Duodenal mucosa (tissue), 2 donors: ENCODE results near the gene ADM.

Experiments
- H3K27ac ChIP-seq: one replicate; pipeline ENCODE4 v1.7.0; 2013; ENCODE audit warnings: low read depth, low read length
- H3K27me3 ChIP-seq, 2 donors: one replicate each; pipeline ENCODE4 v1.7.0; 2013; ENCODE audit warnings: low read length in 2 of 2, control low read depth in 1 of 2; ENCODE audit not compliant: insufficient read depth in 2 of 2, control insufficient read depth in 1 of 2
- H3K36me3 ChIP-seq, 2 donors: one replicate each; pipeline ENCODE4 v1.7.0; 2013; ENCODE audit warnings: low read length in 2 of 2, control low read depth in 1 of 2; ENCODE audit not compliant: insufficient read depth in 2 of 2, control insufficient read depth in 1 of 2
- H3K4me1 ChIP-seq, 2 donors: one replicate each; pipeline ENCODE4 v1.7.0; 2013; ENCODE audit warnings: low read length in 2 of 2, control low read depth in 1 of 2; ENCODE audit not compliant: insufficient read depth in 2 of 2, control insufficient read depth in 1 of 2
- H3K4me3 ChIP-seq, 2 donors: one replicate each; pipeline ENCODE4 v1.7.0; 2013; ENCODE audit warnings: low read length in 2 of 2, low read depth in 1 of 2
- H3K9ac ChIP-seq, 2 donors: one replicate each; pipeline ENCODE4 v1.7.0; 2013; ENCODE audit warnings: low read length in 2 of 2, low read depth in 1 of 2
- H3K9me3 ChIP-seq, 2 donors: one replicate each; pipeline ENCODE4 v1.7.0; 2013; ENCODE audit warnings: low read length in 2 of 2, control low read depth in 1 of 2; ENCODE audit not compliant: control insufficient read depth in 1 of 2

The ADM gene

GRCh38 chr11:10289765-10290380, 15.0 kb upstream of the ADM start:
- H3K9ac ChIP-seq: no peak overlapping the region
- peaks cover 13 to 19% of the 10 kb centered on the region in 2 donors for H3K4me1 ChIP-seq
- no peak overlapping the region for H3K4me3 ChIP-seq
- H3K27ac ChIP-seq: no peak overlapping the region
- no peaks in the 10 kb centered on the region for H3K9me3 ChIP-seq
- peaks cover 0 to 2% of the 10 kb centered on the region in 2 donors for H3K27me3 ChIP-seq
- H3K36me3 ChIP-seq: peaks cover 0 to 3% of the 10 kb centered on the region in 2 donors

- peaks cover 18 to 26% of the 10 kb centered on the region in 2 donors for H3K4me1 ChIP-seq
These were observed 12.9 kb upstream of the ADM start for GRCh38 chr11:10291801-10292638.

GRCh38 chr11:10293423-10294289, 11.2 kb upstream of the ADM start, which contains the start of gene SBF2:
Gene SBF2 (minus strand): TSS chr11:10294219. CDS start chr11:10294069, 150 bp downstream.
- H3K4me1 ChIP-seq: peaks cover 18 to 29% of the 10 kb centered on the region in 2 donors
- peak within 1 kb of the TSS; percentile 81 to 87 for H3K4me3 ChIP-seq
- H3K27me3 ChIP-seq: peaks cover 0 to 5% of the 10 kb centered on the region in 2 donors

More at GRCh38 chr11:10291801-10292638, 12.9 kb upstream of the ADM start:
- Histone ChIP-seq H3K4me3 (no peak overlapping the region), H3K36me3 (peaks cover 0 to 3% of the 10 kb centered on the region in 2 donors), H3K9me3 (no peaks in the 10 kb centered on the region), H3K9ac (no peak overlapping the region), H3K27me3 (peaks cover 0 to 5% of the 10 kb centered on the region in 2 donors), H3K27ac (no peak overlapping the region)

GRCh38 chr11:10294290-10294953, 10.5 kb upstream of the ADM start:
- Histone ChIP-seq H3K36me3 (peaks cover 0 to 3% of the 10 kb centered on the region in 2 donors), H3K4me1 (peaks cover 18 to 29% of the 10 kb centered on the region in 2 donors), H3K9me3 (no peaks in the 10 kb centered on the region), H3K27me3 (peaks cover 0 to 5% of the 10 kb centered on the region in 2 donors), H3K4me3 (peak overlapping the region; percentile 81 to 87), H3K9ac (peak overlapping the region; percentile 65 to 69), H3K27ac (peak overlapping the region; percentile 92)

More at GRCh38 chr11:10293423-10294289, 11.2 kb upstream of the ADM start, which contains the start of gene SBF2:
- H3K9me3 ChIP-seq: no peaks in the 10 kb centered on the region
- H3K9ac ChIP-seq: peak within 1 kb of the TSS; percentile 65 to 69
- peak within 1 kb of the TSS; percentile 92 for H3K27ac ChIP-seq
- H3K36me3 ChIP-seq: peaks cover 0 to 3% of the 10 kb centered on the region in 2 donors

- no peaks in the 10 kb centered on the region for H3K9me3 ChIP-seq
- H3K27me3 ChIP-seq: peaks cover 0 to 5% of the 10 kb centered on the region in 2 donors
- peak overlapping the region; percentile 65 to 69 for H3K9ac ChIP-seq
- H3K4me1 ChIP-seq: peaks cover 14 to 29% of the 10 kb centered on the region in 2 donors
- peak overlapping the region; percentile 92 for H3K27ac ChIP-seq
- peaks cover 0 to under 1% of the 10 kb centered on the region in 2 donors for H3K36me3 ChIP-seq
- H3K4me3 ChIP-seq: peak overlapping the region; percentile 81 to 87
These were observed 9.6 kb upstream of the ADM start for GRCh38 chr11:10295064-10295901.

- H3K9me3 ChIP-seq: no peaks in the 10 kb centered on the region
- H3K9ac ChIP-seq: no peak overlapping the region
- peaks cover 16 to 23% of the 10 kb centered on the region in 2 donors for H3K4me1 ChIP-seq
- peaks cover 0 to 5% of the 10 kb centered on the region in 2 donors for H3K27me3 ChIP-seq
- no peak overlapping the region for H3K4me3 ChIP-seq
- no peaks in the 10 kb centered on the region for H3K36me3 ChIP-seq
- no peak overlapping the region for H3K27ac ChIP-seq
These were observed 6.5 kb upstream of the ADM start for GRCh38 chr11:10298342-10298741.

- Histone ChIP-seq H3K27me3 (peaks cover 12 to 13% of the 10 kb centered on the region in 2 donors), H3K36me3 (no peaks in the 10 kb centered on the region), H3K9ac (peak overlapping the region in 1 of 2 donors; percentile 98), H3K9me3 (no peaks in the 10 kb centered on the region), H3K27ac (peak overlapping the region; percentile 80), H3K4me3 (peak overlapping the region; percentile 90 to 99), H3K4me1 (peaks cover 22 to 37% of the 10 kb centered on the region in 2 donors)
These were observed 3.1 kb upstream of the ADM start for GRCh38 chr11:10301656-10302358.

- Histone ChIP-seq H3K27ac (peak overlapping the region; percentile 80), H3K9ac (peak overlapping the region; percentile 81 to 98), H3K36me3 (no peaks in the 10 kb centered on the region), H3K4me3 (peak overlapping the region; percentile 90 to 99), H3K27me3 (peaks cover 13 to 15% of the 10 kb centered on the region in 2 donors), H3K9me3 (no peaks in the 10 kb centered on the region), H3K4me1 (peaks cover 26 to 43% of the 10 kb centered on the region in 2 donors)
These were observed 2.5 kb upstream of the ADM start for GRCh38 chr11:10302359-10302743.
